Measurements from ENCODE around the gene RMP24.
"Not testable (repeated sequence)": the region's sequence is repeated elsewhere in the genome, so short reads cannot be mapped to it uniquely, and the experiment has no call there.

The RMP24 gene

GRCh38 chr18:35953688-35954087, 18.8 kb upstream of the RMP24 start:
- 78 to 85% (median 79%) methylated on average over 1 of the region's 1 CpG for WGBS, 5 donors
- Histone ChIP-seq H3K27me3 (replicated peaks in 1 of 7) (peaks cover 0 to 30% (median 7%) of the 10 kb centered on the region in 7 donors), H3K27ac (no peak overlapping the region), H3K9me3 (peaks cover 0 to 7% (median 0%) of the 10 kb centered on the region in 8 donors), H3K4me1 (peaks cover 0 to 11% (median 9%) of the 10 kb centered on the region in 6 donors), H3K36me3 (no peaks in the 10 kb centered on the region), H3K4me3 (no peak overlapping the region)
- TF ChIP-seq POLR2A (IDR thresholded peaks at IDR 0.05) (no peak), POLR2AphosphoS5 (IDR thresholded peaks at IDR 0.05) (no peak)
- TF ChIP-seq, protein P1, sequence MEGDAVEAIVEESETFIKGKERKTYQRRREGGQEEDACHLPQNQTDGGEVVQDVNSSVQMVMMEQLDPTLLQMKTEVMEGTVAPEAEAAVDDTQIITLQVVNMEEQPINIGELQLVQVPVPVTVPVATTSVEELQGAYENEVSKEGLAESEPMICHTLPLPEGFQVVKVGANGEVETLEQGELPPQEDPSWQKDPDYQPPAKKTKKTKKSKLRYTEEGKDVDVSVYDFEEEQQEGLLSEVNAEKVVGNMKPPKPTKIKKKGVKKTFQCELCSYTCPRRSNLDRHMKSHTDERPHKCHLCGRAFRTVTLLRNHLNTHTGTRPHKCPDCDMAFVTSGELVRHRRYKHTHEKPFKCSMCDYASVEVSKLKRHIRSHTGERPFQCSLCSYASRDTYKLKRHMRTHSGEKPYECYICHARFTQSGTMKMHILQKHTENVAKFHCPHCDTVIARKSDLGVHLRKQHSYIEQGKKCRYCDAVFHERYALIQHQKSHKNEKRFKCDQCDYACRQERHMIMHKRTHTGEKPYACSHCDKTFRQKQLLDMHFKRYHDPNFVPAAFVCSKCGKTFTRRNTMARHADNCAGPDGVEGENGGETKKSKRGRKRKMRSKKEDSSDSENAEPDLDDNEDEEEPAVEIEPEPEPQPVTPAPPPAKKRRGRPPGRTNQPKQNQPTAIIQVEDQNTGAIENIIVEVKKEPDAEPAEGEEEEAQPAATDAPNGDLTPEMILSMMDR (IDR thresholded peaks at IDR 0.05 in 8 of 11, conservative IDR thresholded peaks at IDR 0.05 in 3 of 11) = no peak
- intact Hi-C loops (cut with DNase I; ENCODE audit: low total_unique reads) = loop anchor here (5.0 kb wide), 1 partner anchor 566 kb away; no protein-coding TSS in a partner anchor
- no peak for DNase-seq

GRCh38 chr18:35956226-35956625, 16.3 kb upstream of the RMP24 start:
- H3K9me3 ChIP-seq = peaks cover 0 to 15% (median 7%) of the 10 kb centered on the region in 8 donors
- no peaks in the 10 kb centered on the region for H3K36me3 ChIP-seq
- TF ChIP-seq, protein P1 (IDR thresholded peaks at IDR 0.05 in 8 of 11, conservative IDR thresholded peaks at IDR 0.05 in 3 of 11) = no peak
- TF ChIP-seq POLR2AphosphoS5 (IDR thresholded peaks at IDR 0.05) (no peak), POLR2A (IDR thresholded peaks at IDR 0.05) (no peak)
- no peak overlapping the region for H3K4me3 ChIP-seq
- no peak for DNase-seq
- peaks cover 0 to 22% (median 0%) of the 10 kb centered on the region in 7 donors for H3K27me3 ChIP-seq (replicated peaks in 1 of 7)
- H3K4me1 ChIP-seq = no peaks in the 10 kb centered on the region
- intact Hi-C loops (cut with DNase I; ENCODE audit: low total_unique reads) = no loop called here
- 83 to 94% (median 87%) methylated on average over 3 of the region's 3 CpGs for WGBS, 5 donors
- no peak overlapping the region for H3K27ac ChIP-seq

GRCh38 chr18:35962320-35962719, 10.2 kb upstream of the RMP24 start:
- 88 to 97% (median 89%) methylated on average over 2 of the region's 2 CpGs for WGBS, 5 donors
- H3K27me3 ChIP-seq (replicated peaks in 1 of 7) = peaks cover 0 to 12% (median 0%) of the 10 kb centered on the region in 7 donors
- no peaks in the 10 kb centered on the region for H3K36me3 ChIP-seq
- TF ChIP-seq POLR2AphosphoS5 (IDR thresholded peaks at IDR 0.05) (no peak), POLR2A (IDR thresholded peaks at IDR 0.05) (no peak)
- TF ChIP-seq, protein P1 (IDR thresholded peaks at IDR 0.05 in 8 of 11, conservative IDR thresholded peaks at IDR 0.05 in 3 of 11) = no peak
- peaks cover 0 to 10% (median 7%) of the 10 kb centered on the region in 8 donors for H3K9me3 ChIP-seq
- DNase-seq = no peak
- H3K4me1 ChIP-seq = no peaks in the 10 kb centered on the region
- H3K27ac ChIP-seq = no peak overlapping the region
- no peak overlapping the region for H3K4me3 ChIP-seq
- intact Hi-C loops (cut with DNase I; ENCODE audit: low total_unique reads) = no loop called here

DNA sequence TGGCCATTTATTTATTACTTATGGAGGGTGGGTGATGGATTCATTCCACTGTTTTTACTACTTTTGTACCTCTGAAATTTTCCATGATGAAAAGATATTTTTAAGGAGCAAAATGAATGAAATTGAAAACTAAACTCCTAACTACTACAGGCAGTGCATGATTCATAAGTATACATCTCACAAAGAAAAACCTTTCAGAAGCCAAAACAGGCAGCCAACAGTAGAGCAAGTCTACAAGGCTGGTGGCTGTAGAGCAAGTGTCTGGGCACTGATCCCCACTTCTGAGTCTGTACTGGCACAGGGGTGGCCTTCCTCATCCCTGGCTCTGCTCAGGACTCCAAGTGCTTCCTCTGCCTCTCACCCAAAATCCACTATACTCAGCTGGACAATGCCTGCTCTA, 8.2 kb upstream of the RMP24 start:
- no peak for DNase-seq
- Histone ChIP-seq H3K9me3 (peaks cover 0 to 8% (median 6%) of the 10 kb centered on the region in 8 donors), H3K4me3 (no peak overlapping the region), H3K27me3 (replicated peaks in 1 of 7) (no peaks in the 10 kb centered on the region), H3K4me1 (peaks cover 0 to 8% (median 0%) of the 10 kb centered on the region in 6 donors), H3K36me3 (no peaks in the 10 kb centered on the region), H3K27ac (no peak overlapping the region)
- TF ChIP-seq POLR2A (IDR thresholded peaks at IDR 0.05) (no peak), POLR2AphosphoS5 (IDR thresholded peaks at IDR 0.05) (no peak)
- TF ChIP-seq, protein P1 (IDR thresholded peaks at IDR 0.05 in 8 of 11, conservative IDR thresholded peaks at IDR 0.05 in 3 of 11) = no peak
- intact Hi-C loops (cut with DNase I; ENCODE audit: low total_unique reads) = no loop called here

DNA sequence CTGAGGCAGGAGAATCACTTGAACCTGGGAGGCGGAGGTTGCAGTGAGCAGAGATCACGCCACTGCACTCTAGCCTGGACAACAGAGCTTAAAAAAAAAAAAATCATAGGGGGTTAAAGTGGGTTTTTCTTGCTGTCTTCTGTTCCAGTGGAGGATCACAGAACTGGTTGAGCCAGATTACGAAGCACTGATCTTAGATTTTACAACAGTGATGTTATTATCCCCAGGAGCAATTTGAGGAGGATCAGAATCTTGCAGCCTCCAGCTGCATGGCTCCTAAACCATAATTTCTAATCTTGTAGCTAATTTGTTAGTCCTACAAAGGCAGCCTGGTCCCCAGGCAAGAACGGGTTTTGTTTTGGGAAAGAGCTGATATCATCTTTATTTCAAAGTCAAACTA, 4.6 kb upstream of the RMP24 start:
- H3K27ac ChIP-seq; H3K27me3 ChIP-seq (replicated peaks in 1 of 7); intact Hi-C loops (cut with DNase I; ENCODE audit: low total_unique reads); H3K4me3 ChIP-seq; H3K9me3 ChIP-seq; DNase-seq; H3K36me3 ChIP-seq: not testable (repeated sequence)
- peaks cover 0 to 37% (median 27%) of the 10 kb centered on the region in 6 donors for H3K4me1 ChIP-seq
- 93 to 96% (median 94%) methylated on average over 4 of the region's 4 CpGs for WGBS, 5 donors

Data from spleen (tissue), 11 donors.